Fibroblast of mammary gland (primary cell): ENCODE measurements around the gene LINC01488.

Experiments
- DNase-seq: peaks from one replicate; pipeline ENCODE4 v3.0.0-alpha.2; 2010; ENCODE audit warnings: low read depth
- H3K4me3 ChIP-seq: 2 replicates; pipeline ENCODE4 v1.5.1; 2011; ENCODE audit warnings: low read depth, mild to moderate bottlenecking, low read length, moderate library complexity; ENCODE audit not compliant: control insufficient read depth
- TF ChIP-seq, protein P1 (sequence below): conservative IDR thresholded peaks from 2 replicates; pipeline ENCODE4 v1.5.1; 2011; ENCODE audit warnings: low read depth, low read length, inconsistent platforms; ENCODE audit not compliant: control insufficient read depth, insufficient read depth

Gene LINC01488

GRCh38 chr11:69512790-69513189 is 31.3 kb downstream of the LINC01488 start:
- no peak overlapping the region for H3K4me3 ChIP-seq
- DNase-seq, result no peak
- TF ChIP-seq, protein P1, sequence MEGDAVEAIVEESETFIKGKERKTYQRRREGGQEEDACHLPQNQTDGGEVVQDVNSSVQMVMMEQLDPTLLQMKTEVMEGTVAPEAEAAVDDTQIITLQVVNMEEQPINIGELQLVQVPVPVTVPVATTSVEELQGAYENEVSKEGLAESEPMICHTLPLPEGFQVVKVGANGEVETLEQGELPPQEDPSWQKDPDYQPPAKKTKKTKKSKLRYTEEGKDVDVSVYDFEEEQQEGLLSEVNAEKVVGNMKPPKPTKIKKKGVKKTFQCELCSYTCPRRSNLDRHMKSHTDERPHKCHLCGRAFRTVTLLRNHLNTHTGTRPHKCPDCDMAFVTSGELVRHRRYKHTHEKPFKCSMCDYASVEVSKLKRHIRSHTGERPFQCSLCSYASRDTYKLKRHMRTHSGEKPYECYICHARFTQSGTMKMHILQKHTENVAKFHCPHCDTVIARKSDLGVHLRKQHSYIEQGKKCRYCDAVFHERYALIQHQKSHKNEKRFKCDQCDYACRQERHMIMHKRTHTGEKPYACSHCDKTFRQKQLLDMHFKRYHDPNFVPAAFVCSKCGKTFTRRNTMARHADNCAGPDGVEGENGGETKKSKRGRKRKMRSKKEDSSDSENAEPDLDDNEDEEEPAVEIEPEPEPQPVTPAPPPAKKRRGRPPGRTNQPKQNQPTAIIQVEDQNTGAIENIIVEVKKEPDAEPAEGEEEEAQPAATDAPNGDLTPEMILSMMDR, result no peak

- TF ChIP-seq, protein P1, result no peak
- DNase-seq, result no peak
- no peak overlapping the region for H3K4me3 ChIP-seq
Measured at GRCh38 chr11:69513196-69513595, 31.7 kb downstream of the LINC01488 start.

DNA sequence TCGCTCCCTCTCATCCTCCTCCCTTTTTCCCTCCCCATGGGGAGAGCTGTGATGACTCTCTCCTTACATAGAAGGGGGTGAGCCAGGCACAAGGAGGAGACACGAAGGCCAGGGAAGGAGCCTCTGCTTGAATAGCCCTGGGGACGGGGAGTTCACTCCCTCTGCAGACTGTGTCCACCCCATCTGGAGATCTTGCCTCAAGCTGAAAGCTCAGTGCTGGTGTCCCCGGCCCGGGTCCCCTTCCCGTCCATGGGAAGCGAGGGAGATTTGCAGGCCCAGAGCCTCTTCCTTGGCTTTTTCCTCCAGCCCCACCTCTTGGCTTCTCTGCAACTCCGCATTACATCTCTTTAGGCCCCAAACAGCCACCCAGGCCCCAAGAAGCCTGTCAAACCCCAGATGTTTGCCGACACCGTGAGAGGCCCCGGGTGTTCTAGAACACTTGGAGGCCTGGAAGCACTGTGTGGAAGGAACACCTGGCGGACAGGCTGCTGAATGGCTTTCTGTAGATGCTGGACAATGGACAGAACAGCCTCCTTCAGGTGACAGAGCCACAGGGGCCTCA is 32.3 kb downstream of the LINC01488 start:
- DNase-seq, result no peak
- no peak overlapping the region for H3K4me3 ChIP-seq
- TF ChIP-seq, protein P1, result no peak

GRCh38 chr11:69514771-69515170 is 33.3 kb downstream of the LINC01488 start:
- TF ChIP-seq, protein P1, result no peak
- DNase-seq, result no peak
- no peak overlapping the region for H3K4me3 ChIP-seq

DNA sequence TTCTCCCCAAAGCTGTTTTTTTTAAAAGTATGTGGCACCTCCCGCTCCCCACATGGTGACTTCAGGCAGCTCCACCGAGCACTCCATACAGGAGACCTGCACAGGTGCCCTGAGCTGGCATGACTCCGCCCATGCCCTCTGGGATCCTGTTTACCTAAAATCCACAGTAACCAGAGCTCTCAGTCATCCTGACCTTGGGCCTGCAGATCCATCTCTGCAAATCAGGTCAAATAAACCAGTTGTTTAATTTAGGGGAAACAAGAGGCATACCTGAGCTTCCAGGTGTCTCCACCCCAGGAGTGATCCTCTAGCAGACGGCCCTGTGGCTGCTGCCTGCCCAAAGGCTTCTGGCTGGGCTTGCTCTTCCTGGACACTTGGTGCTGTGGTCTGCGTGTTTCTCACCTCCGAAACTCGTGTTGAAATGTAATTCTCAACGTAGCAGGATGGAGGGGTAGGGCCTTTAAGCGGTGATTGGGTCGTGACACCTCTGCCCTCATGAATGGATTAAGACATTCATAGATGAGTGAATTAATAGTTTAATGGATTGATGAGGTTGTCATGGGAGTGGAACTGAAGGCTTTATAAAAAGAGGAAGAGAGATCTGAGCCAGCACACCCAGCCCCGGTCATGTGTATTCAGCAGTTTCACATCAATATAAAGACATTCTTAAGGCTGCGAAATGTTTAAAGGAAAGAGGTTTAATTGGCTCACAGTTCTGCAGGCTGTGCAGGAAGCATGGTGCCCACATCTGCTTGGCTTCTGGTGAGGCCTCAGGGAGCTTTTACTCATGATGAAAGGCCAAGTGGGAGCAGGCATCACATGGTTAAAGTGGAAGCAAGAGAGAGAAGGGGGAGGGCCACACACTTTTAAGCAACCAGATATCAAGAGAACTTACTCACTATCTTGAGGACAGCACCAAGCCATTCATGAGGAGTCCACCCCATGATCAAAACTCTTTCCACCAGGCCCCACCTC is 34.1 kb downstream of the LINC01488 start:
- TF ChIP-seq, protein P1, result no peak
- no peak for DNase-seq
- H3K4me3 ChIP-seq, result no peak overlapping the region

- TF ChIP-seq, protein P1, result no peak
- H3K4me3 ChIP-seq, result no peak overlapping the region
- DNase-seq, result peak; percentile 87
Measured at GRCh38 chr11:69516526-69516925, 35.1 kb downstream of the LINC01488 start.
